Body of pancreas (tissue), 4 donors: ENCODE results near the gene EGLN3. TPM values are rescaled to one million over a fixed set of nuclear protein-coding genes. Genes with fewer than 3 reads are reported as not detected.

Experiments used
- ATAC-seq: fragments of 150-250 bp; one replicate; pipeline ENCODE4 v1.9.1; 2016
- DNase-seq, 4 donors: peaks; one replicate each; pipeline ENCODE4 v3.0.0-alpha.2; 2019
- H3K27ac ChIP-seq, 4 donors: fragments of 200-600 bp; sonication (generic); 1 replicate in 3 of 4; 2 replicates in 1 of 4; pipeline versions ENCODE4 v1.5.1 to v1.6.1; 2016 to 2019; ENCODE audit warnings: mild to moderate bottlenecking in 1 of 4, mixed read lengths in 1 of 4, moderate library complexity in 1 of 4
- H3K27me3 ChIP-seq, 2 donors: fragments of 200-600 bp; sonication (generic); one replicate each; pipeline ENCODE4 v1.6.0; 2016; ENCODE audit warnings: mild to moderate bottlenecking in 1 of 2
- H3K36me3 ChIP-seq, 2 donors: fragments of 200-600 bp; sonication (generic); replicated peaks in 1 of 2; 2 replicates each; pipeline ENCODE4 v1.5.1; 2016; ENCODE audit warnings: low read depth in 2 of 2; ENCODE audit not compliant: insufficient read depth in 1 of 2
- H3K4me1 ChIP-seq: fragments of 200-600 bp; sonication (generic); one replicate; pipeline ENCODE4 v1.6.0; 2016
- H3K4me3 ChIP-seq, 2 donors: fragments of 200-600 bp; sonication (generic); 1 replicate in 1 of 2; 2 replicates in 1 of 2; pipeline ENCODE4 v1.5.1; 2016 to 2019
- H3K9me3 ChIP-seq, 3 donors: fragments of 200-600 bp; sonication (generic); 1 replicate in 2 of 3; 2 replicates in 1 of 3; pipeline ENCODE4 v1.5.1; 2016
- CTCF ChIP-seq, 7 experiments: fragments of 450-650 bp in 4 of 7; fragments of 200-600 bp in 3 of 7; sonication (generic) in 3 of 7; IDR thresholded peaks; one replicate each; pipeline ENCODE4 v1.5.1; 2016 to 2019; ENCODE audit warnings: antibody characterized with exemption in 7 of 7
- POLR2A ChIP-seq, 3 donors: fragments of 450-650 bp; IDR thresholded peaks; one replicate each; pipeline ENCODE4 v1.6.1; 2016; ENCODE audit warnings: antibody characterized with exemption in 3 of 3, mild to moderate bottlenecking in 2 of 3
- WGBS, 2 donors: methylation state at CpG; one replicate each; pipeline ENCODE4 v1.1.5; 2017; 5-methylcytosine and 5-hydroxymethylcytosine counted together
- intact Hi-C: fragments of 100-400 bp; cut with DNase I; formaldehyde crosslinking; loops from one replicate; pipeline ENCODE4 v1.15.1; 2023
- total RNA-seq, 2 donors: library from RNA; depleted of rRNA; stranded (reverse); fragments of >200 nt; gene quantifications; one replicate each; pipeline ENCODE4 v1.1.0, GENCODE V29; 2016

Gene EGLN3
- total RNA-seq, 2 donors from 2014 or later = 2.0 to 7.0 TPM

- WGBS, 2 donors = 4 to 12% methylated on average over 3 of the region's 3 CpGs
- Histone ChIP-seq H3K9me3 (no peaks in the 10 kb centered on the region), H3K27me3 (no peaks in the 10 kb centered on the region), H3K4me3 (no peak overlapping the region), H3K27ac (no peak overlapping the region), H3K4me1 (peaks cover 23% of the 10 kb centered on the region), H3K36me3 (no peaks in the 10 kb centered on the region)
- peak; percentile 18 for ATAC-seq
- DNase-seq = peak; percentile 47 to 68 (median 66)
- TF ChIP-seq CTCF (IDR thresholded peaks at IDR 0.05) = no peak
- no peak for TF ChIP-seq POLR2A (IDR thresholded peaks at IDR 0.05)
- intact Hi-C loops = loop anchor here (10.0 kb wide), 1 partner anchor 111 kb away; no protein-coding TSS in a partner anchor
Measured at GRCh38 chr14:33954016-33954598, 3.2 kb upstream of the EGLN3 start.

- ATAC-seq (no peak), DNase-seq (no peak)
- 85 to 100% methylated on average over 1 of the region's 1 CpG for WGBS, 2 donors
- H3K9me3 ChIP-seq = no peaks in the 10 kb centered on the region
- H3K36me3 ChIP-seq = no peaks in the 10 kb centered on the region
- H3K27me3 ChIP-seq = no peaks in the 10 kb centered on the region
- H3K4me1 ChIP-seq = peaks cover 30% of the 10 kb centered on the region
- H3K4me3 ChIP-seq = no peak overlapping the region
- TF ChIP-seq POLR2A (IDR thresholded peaks at IDR 0.05) (no peak), CTCF (IDR thresholded peaks at IDR 0.05) (no peak)
- no peak overlapping the region for H3K27ac ChIP-seq
- intact Hi-C loops = loop anchor here (10.0 kb wide), 1 partner anchor 112 kb away; no protein-coding TSS in a partner anchor
Measured at GRCh38 chr14:33952541-33952940, 1.7 kb upstream of the EGLN3 start.

GRCh38 chr14:33951183-33951840 lies 438 bp upstream of the EGLN3 start:
- TF ChIP-seq CTCF (IDR thresholded peaks at IDR 0.05) (no peak), POLR2A (IDR thresholded peaks at IDR 0.05) (no peak)
- no peaks in the 10 kb centered on the region for H3K36me3 ChIP-seq
- ATAC-seq (no peak), DNase-seq (no peak)
- H3K27ac ChIP-seq = peak overlapping the region in 2 of 4 donors; percentile 74 to 78
- peak overlapping the region in 1 of 2 donors; percentile 45 for H3K4me3 ChIP-seq
- intact Hi-C loops = loop anchor here (10.0 kb wide), 1 partner anchor 113 kb away; no protein-coding TSS in a partner anchor
- WGBS, 2 donors = 12 to 23% methylated on average over 6 to 11 of the region's 11 CpGs
- no peaks in the 10 kb centered on the region for H3K27me3 ChIP-seq
- no peaks in the 10 kb centered on the region for H3K9me3 ChIP-seq
- peaks cover 30% of the 10 kb centered on the region for H3K4me1 ChIP-seq

- 48 to 56% methylated on average over 9 of the region's 9 CpGs for WGBS, 2 donors
- DNase-seq (no peak), ATAC-seq (no peak)
- Histone ChIP-seq H3K36me3 (no peaks in the 10 kb centered on the region), H3K4me3 (no peak overlapping the region), H3K27me3 (no peaks in the 10 kb centered on the region), H3K9me3 (no peaks in the 10 kb centered on the region), H3K4me1 (peaks cover 42% of the 10 kb centered on the region), H3K27ac (no peak overlapping the region)
- no peak for TF ChIP-seq CTCF (IDR thresholded peaks at IDR 0.05)
- no peak for TF ChIP-seq POLR2A (IDR thresholded peaks at IDR 0.05)
- intact Hi-C loops = no loop called here
Measured at GRCh38 chr14:33949411-33949893, 1.4 kb downstream of the EGLN3 start.
